ENCODE results near the gene CDKN1B.

The CDKN1B gene

DNA sequence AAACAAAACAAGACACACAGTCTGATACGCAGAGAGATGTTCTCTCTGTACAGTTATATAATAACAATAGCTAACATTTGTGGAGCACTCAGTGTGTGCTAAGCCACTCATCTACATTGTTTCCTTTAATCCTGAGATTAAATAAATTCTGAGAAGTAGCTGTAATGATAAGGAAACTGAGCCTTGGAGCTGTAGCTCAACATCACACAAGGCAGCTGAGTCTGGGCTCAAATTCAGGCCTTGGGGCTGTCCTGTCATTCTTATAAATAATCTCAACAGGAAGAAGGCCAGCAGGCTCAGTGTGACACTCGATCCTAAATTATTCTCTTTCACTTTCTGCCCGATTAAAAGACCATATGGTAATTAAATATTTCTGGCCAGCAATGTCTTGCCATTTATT, 24.5 kb downstream of the CDKN1B start:
- no peak for DNase-seq (ENCODE audit: extremely low read depth, insufficient read length)
- Histone ChIP-seq H3K4me3 (replicated peaks; ENCODE audit: low read depth, low read length) (no peak overlapping the region), H3K27me3 (replicated peaks; ENCODE audit: control insufficient read depth, insufficient read depth, low read length) (no peaks in the 10 kb centered on the region), H3K36me3 (ENCODE audit: control insufficient read depth, insufficient read depth, low read length) (peaks cover 2% of the 10 kb centered on the region)
- TF ChIP-seq, protein P1, sequence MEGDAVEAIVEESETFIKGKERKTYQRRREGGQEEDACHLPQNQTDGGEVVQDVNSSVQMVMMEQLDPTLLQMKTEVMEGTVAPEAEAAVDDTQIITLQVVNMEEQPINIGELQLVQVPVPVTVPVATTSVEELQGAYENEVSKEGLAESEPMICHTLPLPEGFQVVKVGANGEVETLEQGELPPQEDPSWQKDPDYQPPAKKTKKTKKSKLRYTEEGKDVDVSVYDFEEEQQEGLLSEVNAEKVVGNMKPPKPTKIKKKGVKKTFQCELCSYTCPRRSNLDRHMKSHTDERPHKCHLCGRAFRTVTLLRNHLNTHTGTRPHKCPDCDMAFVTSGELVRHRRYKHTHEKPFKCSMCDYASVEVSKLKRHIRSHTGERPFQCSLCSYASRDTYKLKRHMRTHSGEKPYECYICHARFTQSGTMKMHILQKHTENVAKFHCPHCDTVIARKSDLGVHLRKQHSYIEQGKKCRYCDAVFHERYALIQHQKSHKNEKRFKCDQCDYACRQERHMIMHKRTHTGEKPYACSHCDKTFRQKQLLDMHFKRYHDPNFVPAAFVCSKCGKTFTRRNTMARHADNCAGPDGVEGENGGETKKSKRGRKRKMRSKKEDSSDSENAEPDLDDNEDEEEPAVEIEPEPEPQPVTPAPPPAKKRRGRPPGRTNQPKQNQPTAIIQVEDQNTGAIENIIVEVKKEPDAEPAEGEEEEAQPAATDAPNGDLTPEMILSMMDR (IDR thresholded peaks at IDR 0.05; ENCODE audit: insufficient read depth, low read length, poor library complexity, severe bottlenecking): no peak

DNA sequence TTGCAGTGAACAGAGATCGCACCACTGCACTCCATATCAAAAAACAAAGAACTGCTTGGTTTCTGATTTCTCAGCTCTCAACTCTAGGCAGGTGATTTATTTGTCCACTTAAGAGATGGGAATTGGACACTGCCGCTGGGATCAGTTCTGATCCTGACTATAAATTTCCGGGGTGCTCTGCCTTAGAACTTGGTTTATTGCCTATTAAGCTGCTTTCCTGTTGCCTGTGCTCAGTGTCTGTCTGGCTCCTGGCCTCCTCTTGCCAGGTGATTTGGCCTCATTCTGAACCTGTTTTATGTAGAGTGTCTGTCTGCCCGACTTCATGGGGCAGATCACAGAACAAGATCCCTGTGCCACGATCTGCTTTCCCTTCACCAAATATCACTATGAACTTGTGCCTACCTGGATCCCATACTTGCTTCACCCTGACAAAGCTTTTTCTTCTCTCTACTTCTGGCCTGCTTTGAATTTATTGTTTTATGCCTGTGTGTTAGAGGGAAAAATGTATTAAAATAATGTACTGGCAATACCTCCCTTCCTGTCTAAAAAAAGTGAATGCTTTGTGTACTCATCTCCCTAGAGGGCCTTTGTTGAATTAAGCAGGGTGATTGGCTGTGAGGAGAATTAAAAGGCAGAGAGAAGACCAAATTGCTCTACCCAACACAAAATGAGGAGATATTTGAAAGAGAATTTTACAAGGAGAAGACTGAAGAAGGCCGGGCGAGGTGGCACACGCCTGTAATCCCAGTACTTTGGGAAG, 27.6 kb downstream of the CDKN1B start:
- Histone ChIP-seq H3K27me3 (replicated peaks; ENCODE audit: control insufficient read depth, insufficient read depth, low read length) (no peaks in the 10 kb centered on the region), H3K4me3 (replicated peaks; ENCODE audit: low read depth, low read length) (no peak overlapping the region), H3K36me3 (ENCODE audit: control insufficient read depth, insufficient read depth, low read length) (peaks cover 2% of the 10 kb centered on the region)
- TF ChIP-seq, protein P1 (IDR thresholded peaks at IDR 0.05; ENCODE audit: insufficient read depth, low read length, poor library complexity, severe bottlenecking): no peak
- DNase-seq (ENCODE audit: extremely low read depth, insufficient read length): no peak

DNA sequence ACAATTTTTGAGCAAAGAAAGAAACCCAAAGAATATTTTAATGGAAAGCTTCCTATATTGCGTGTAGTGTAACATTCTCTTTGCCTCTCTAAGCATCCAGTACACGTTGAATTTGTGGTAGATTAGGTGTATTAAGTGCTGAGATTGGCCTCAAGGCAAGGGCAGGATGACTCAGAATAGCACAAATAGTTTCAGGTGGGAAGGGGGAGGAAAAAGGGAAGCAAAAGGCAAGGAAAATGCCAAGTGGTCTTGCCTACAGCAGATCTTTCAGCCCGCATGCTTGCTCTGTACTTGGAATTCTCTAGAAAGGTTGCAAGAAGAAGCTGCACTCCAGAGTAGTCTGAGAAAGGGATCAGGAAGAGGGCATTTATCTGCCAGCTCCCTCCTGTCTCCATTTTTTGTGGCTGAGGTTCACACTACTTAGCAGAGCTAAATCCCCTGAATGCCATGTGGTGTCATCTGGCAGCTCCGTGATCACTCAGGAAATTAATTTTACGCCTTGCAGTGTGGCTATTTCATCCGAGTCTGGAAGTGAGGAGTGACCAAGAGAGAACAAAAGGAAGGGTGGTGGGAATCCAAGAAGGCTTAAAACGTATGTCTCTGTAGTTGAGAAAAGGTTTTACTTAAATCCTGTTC, 28.5 kb downstream of the CDKN1B start:
- TF ChIP-seq, protein P1 (IDR thresholded peaks at IDR 0.05; ENCODE audit: insufficient read depth, low read length, poor library complexity, severe bottlenecking): no peak
- peaks cover 2% of the 10 kb centered on the region for H3K36me3 ChIP-seq (ENCODE audit: control insufficient read depth, insufficient read depth, low read length)

DNA sequence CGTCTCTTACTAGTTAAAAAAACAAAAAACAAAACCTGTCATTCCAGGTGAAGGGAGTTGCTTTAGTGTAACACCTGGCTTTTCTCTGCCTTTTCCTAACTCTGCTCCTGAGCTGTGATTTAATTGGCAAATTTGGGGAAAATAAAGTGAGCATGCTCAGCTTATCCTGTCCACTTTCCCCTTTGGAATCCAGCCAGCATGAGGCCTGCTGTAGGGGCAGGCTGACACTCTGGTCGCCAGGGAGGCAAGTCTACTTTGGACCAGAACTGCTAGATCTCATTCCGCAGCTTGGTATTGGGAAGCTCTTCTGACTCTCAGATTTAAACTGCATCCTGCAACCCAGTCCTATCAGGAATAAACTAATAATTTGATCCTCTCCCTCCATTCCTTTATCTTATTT, 30.1 kb downstream of the CDKN1B start:
- TF ChIP-seq, protein P1 (IDR thresholded peaks at IDR 0.05; ENCODE audit: insufficient read depth, low read length, poor library complexity, severe bottlenecking): no peak
- no peak for DNase-seq (ENCODE audit: extremely low read depth, insufficient read length)
- H3K4me3 ChIP-seq (replicated peaks; ENCODE audit: low read depth, low read length): no peak overlapping the region
- H3K27me3 ChIP-seq (replicated peaks; ENCODE audit: control insufficient read depth, insufficient read depth, low read length): no peaks in the 10 kb centered on the region
- H3K36me3 ChIP-seq (ENCODE audit: control insufficient read depth, insufficient read depth, low read length): peaks cover 2% of the 10 kb centered on the region; the same call in 1 of the 2 replicates

More for the DNA sequence above, 28.5 kb downstream of the CDKN1B start:
- H3K27me3 ChIP-seq (replicated peaks; ENCODE audit: control insufficient read depth, insufficient read depth, low read length): no peaks in the 10 kb centered on the region
- no peak overlapping the region for H3K4me3 ChIP-seq (replicated peaks; ENCODE audit: low read depth, low read length)
- DNase-seq (ENCODE audit: extremely low read depth, insufficient read length): no peak

DNA sequence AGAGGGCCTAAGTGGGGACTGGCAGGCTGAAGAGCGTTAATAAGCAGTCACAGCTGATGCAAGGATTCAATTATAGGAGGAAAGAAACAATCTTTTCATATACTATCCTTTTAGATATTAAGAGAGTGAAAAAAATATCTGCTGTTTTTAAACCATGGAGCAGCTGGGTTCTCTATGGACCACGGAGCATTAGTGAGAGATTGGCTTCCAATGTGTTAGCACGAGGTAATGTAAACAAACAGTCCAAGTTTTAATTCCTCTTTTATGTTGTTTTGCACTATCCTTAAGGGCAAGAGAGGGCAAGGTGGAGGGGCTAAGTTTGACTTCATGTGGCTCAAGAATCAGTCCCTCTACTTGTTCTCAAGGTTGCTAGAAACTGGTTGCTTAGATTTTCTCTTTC, 30.9 kb downstream of the CDKN1B start:
- Histone ChIP-seq H3K4me3 (replicated peaks; ENCODE audit: low read depth, low read length) (no peak overlapping the region), H3K36me3 (ENCODE audit: control insufficient read depth, insufficient read depth, low read length) (peaks cover 2% of the 10 kb centered on the region; the same call in 1 of the 2 replicates), H3K27me3 (replicated peaks; ENCODE audit: control insufficient read depth, insufficient read depth, low read length) (no peaks in the 10 kb centered on the region)
- TF ChIP-seq, protein P1 (IDR thresholded peaks at IDR 0.05; ENCODE audit: insufficient read depth, low read length, poor library complexity, severe bottlenecking): no peak
- DNase-seq (ENCODE audit: extremely low read depth, insufficient read length): no peak
